Large intestine (tissue), 12 donors: ENCODE measurements around the gene SERINC1. TPM values are rescaled to one million over a fixed set of nuclear protein-coding genes. Genes with fewer than 3 reads are reported as not detected.
A peak's percentile ranks its signal among the peaks of the same experiment; 100 is the strongest.
"Not testable (repeated sequence)": the region's sequence is repeated elsewhere in the genome, so short reads cannot be mapped to it uniquely, and the experiment has no call there.

Experiments
- DNase-seq, 2 donors: peaks; one replicate each; pipeline versions ENCODE4 v3.0.0 to v3.0.0-alpha.2; 2013
- H3K27ac ChIP-seq: one replicate; pipeline ENCODE4 v1.5.1; 2013; ENCODE audit warnings: low read length
- H3K27me3 ChIP-seq: 2 replicates; pipeline ENCODE4 v1.6.1; 2013; ENCODE audit warnings: low read length; ENCODE audit not compliant: control insufficient read depth, insufficient read depth
- H3K36me3 ChIP-seq: 2 replicates; pipeline ENCODE4 v1.6.1; 2013; ENCODE audit warnings: low read length; ENCODE audit not compliant: control insufficient read depth, insufficient read depth
- H3K4me1 ChIP-seq: one replicate; pipeline ENCODE4 v1.6.1; 2013; ENCODE audit warnings: low read length; ENCODE audit not compliant: control insufficient read depth, insufficient read depth
- H3K4me3 ChIP-seq: one replicate; pipeline ENCODE4 v1.5.1; 2013; ENCODE audit warnings: low read length
- H3K9me3 ChIP-seq: one replicate; pipeline ENCODE4 v1.6.1; 2013; ENCODE audit warnings: mild to moderate bottlenecking, low read depth, low read length, moderate library complexity; ENCODE audit not compliant: control insufficient read depth
- WGBS: methylation state at CpG from one replicate; pipeline ENCODE4 v1.1.5; 2013; ENCODE audit warnings: low lambda C conversion rate; ENCODE audit not compliant: insufficient coverage; 5-methylcytosine and 5-hydroxymethylcytosine counted together
- long read RNA-seq, 11 donors: transcript quantifications; one replicate each; lab custom pipeline, GENCODE V29; 2026
- polyA plus RNA-seq: library from polyadenylated mRNA; unstranded; fragments of 120-200 nt; gene quantifications from one replicate; pipeline ENCODE4 v1.2.1, GENCODE V29; 2013

Gene SERINC1
- 170 TPM for polyA plus RNA-seq
- long read RNA-seq, donor 1, transcript SERINC1-201 (10 exons, 3,137 nt): major isoform, 19 of 25 reads
- long read RNA-seq, donor 1, partial matches to known transcripts: 6 of 25 reads
- long read RNA-seq, donor 1, other reads (novel, unspliced or antisense): 0 of 25 reads
- long read RNA-seq, donor 2, transcript SERINC1-201 (10 exons, 3,137 nt): major isoform, 62 of 80 reads
- long read RNA-seq, donor 2, partial matches to known transcripts: 18 of 80 reads
- long read RNA-seq, donor 2, other reads (novel, unspliced or antisense): 0 of 80 reads
- long read RNA-seq, donor 3, transcript SERINC1-201 (10 exons, 3,137 nt): major isoform, 47 of 64 reads
- long read RNA-seq, donor 3, partial matches to known transcripts: 17 of 64 reads
- long read RNA-seq, donor 3, other reads (novel, unspliced or antisense): 0 of 64 reads
- long read RNA-seq, donor 4, partial matches to known transcripts: 0 of 4 reads
- long read RNA-seq, donor 4, other reads (novel, unspliced or antisense): 0 of 4 reads
- long read RNA-seq, donor 5, transcript SERINC1-201 (10 exons, 3,137 nt): major isoform, 33 of 38 reads
- long read RNA-seq, donor 5, partial matches to known transcripts: 5 of 38 reads
- long read RNA-seq, donor 5, other reads (novel, unspliced or antisense): 0 of 38 reads
- long read RNA-seq, donor 6, transcript SERINC1-201 (10 exons, 3,137 nt): major isoform, 40 of 59 reads
- long read RNA-seq, donor 6, partial matches to known transcripts: 19 of 59 reads
- long read RNA-seq, donor 6, other reads (novel, unspliced or antisense): 0 of 59 reads
- long read RNA-seq, donor 7, transcript SERINC1-201 (10 exons, 3,137 nt): major isoform, 12 of 21 reads
- long read RNA-seq, donor 7, partial matches to known transcripts: 9 of 21 reads
- long read RNA-seq, donor 7, other reads (novel, unspliced or antisense): 0 of 21 reads
- long read RNA-seq, donor 8, transcript SERINC1-201 (10 exons, 3,137 nt): major isoform, 43 of 79 reads
- long read RNA-seq, donor 8, partial matches to known transcripts: 36 of 79 reads
- long read RNA-seq, donor 8, other reads (novel, unspliced or antisense): 0 of 79 reads
- long read RNA-seq, donor 9, transcript SERINC1-201 (10 exons, 3,137 nt): major isoform, 50 of 58 reads
- long read RNA-seq, donor 9, partial matches to known transcripts: 8 of 58 reads
- long read RNA-seq, donor 9, other reads (novel, unspliced or antisense): 0 of 58 reads
- long read RNA-seq, donor 10, transcript SERINC1-201 (10 exons, 3,137 nt): major isoform, 37 of 50 reads
- long read RNA-seq, donor 10, partial matches to known transcripts: 13 of 50 reads
- long read RNA-seq, donor 10, other reads (novel, unspliced or antisense): 0 of 50 reads
- long read RNA-seq, donor 11, transcript SERINC1-201 (10 exons, 3,137 nt): major isoform, 22 of 33 reads
- long read RNA-seq, donor 11, partial matches to known transcripts: 11 of 33 reads
- long read RNA-seq, donor 11, other reads (novel, unspliced or antisense): 0 of 33 reads

- no CpG with 5 or more reads among the region's 49 CpGs for WGBS
- H3K9me3 ChIP-seq: no peaks in the 10 kb centered on the region
- peak within 1 kb of the TSS; percentile 97 for H3K27ac ChIP-seq
- H3K36me3 ChIP-seq: peaks cover under 1% of the 10 kb centered on the region
- no peaks in the 10 kb centered on the region for H3K4me1 ChIP-seq
- DNase-seq: peak; percentile 97 to 98
- peak within 1 kb of the TSS; percentile 87 for H3K4me3 ChIP-seq
- no peaks in the 10 kb centered on the region for H3K27me3 ChIP-seq
These were observed at the start of gene SERINC1 for GRCh38 chr6:122471107-122472021. SERINC1 (minus strand) TSS chr6:122471807; CDS start chr6:122471737, 70 bp downstream.

GRCh38 chr6:122511193-122511924, 39.8 kb upstream of the SERINC1 start:
- 92% methylated on average over 5 of the region's 13 CpGs for WGBS
- H3K4me1 ChIP-seq: no peaks in the 10 kb centered on the region
- no peak overlapping the region for H3K27ac ChIP-seq
- H3K36me3 ChIP-seq: no peaks in the 10 kb centered on the region
- peaks cover 2% of the 10 kb centered on the region for H3K9me3 ChIP-seq
- no peak overlapping the region for H3K4me3 ChIP-seq
- DNase-seq: no peak
- no peaks in the 10 kb centered on the region for H3K27me3 ChIP-seq

- not testable (repeated sequence) for H3K27me3 ChIP-seq, H3K4me3 ChIP-seq, H3K27ac ChIP-seq, H3K4me1 ChIP-seq, H3K36me3 ChIP-seq, DNase-seq
- WGBS: 100% methylated on average over 1 of the region's 3 CpGs
- H3K9me3 ChIP-seq: peaks cover 17% of the 10 kb centered on the region
These were observed 33.6 kb upstream of the SERINC1 start for GRCh38 chr6:122505170-122505569.

- H3K27ac ChIP-seq: no peak overlapping the region
- H3K36me3 ChIP-seq: no peaks in the 10 kb centered on the region
- H3K4me1 ChIP-seq: no peaks in the 10 kb centered on the region
- 100% methylated on average over 1 of the region's 4 CpGs for WGBS
- peaks cover 24% of the 10 kb centered on the region for H3K9me3 ChIP-seq
- H3K27me3 ChIP-seq: no peaks in the 10 kb centered on the region
- DNase-seq: no peak
- no peak overlapping the region for H3K4me3 ChIP-seq
These were observed 29.9 kb upstream of the SERINC1 start for GRCh38 chr6:122501475-122501874.

- WGBS: no CpG with 5 or more reads among the region's 3 CpGs
- Histone ChIP-seq H3K27ac (no peak overlapping the region), H3K4me1 (no peaks in the 10 kb centered on the region), H3K27me3 (no peaks in the 10 kb centered on the region), H3K4me3 (no peak overlapping the region), H3K36me3 (no peaks in the 10 kb centered on the region), H3K9me3 (peaks cover 8% of the 10 kb centered on the region)
- DNase-seq: no peak
These were observed 24.0 kb upstream of the SERINC1 start for GRCh38 chr6:122495612-122496011.

- H3K9me3 ChIP-seq: peaks cover 8% of the 10 kb centered on the region
- no peak overlapping the region for H3K27ac ChIP-seq
- H3K36me3 ChIP-seq: no peaks in the 10 kb centered on the region
- DNase-seq: no peak
- H3K4me1 ChIP-seq: no peaks in the 10 kb centered on the region
- 80% methylated on average over 2 of the region's 4 CpGs for WGBS
- no peak overlapping the region for H3K4me3 ChIP-seq
- no peaks in the 10 kb centered on the region for H3K27me3 ChIP-seq
These were observed 23.2 kb upstream of the SERINC1 start for GRCh38 chr6:122494665-122495272.

- Histone ChIP-seq H3K27me3 (no peaks in the 10 kb centered on the region), H3K4me3 (no peak overlapping the region), H3K4me1 (no peaks in the 10 kb centered on the region), H3K27ac (no peak overlapping the region), H3K36me3 (no peaks in the 10 kb centered on the region), H3K9me3 (peaks cover 3% of the 10 kb centered on the region)
- WGBS: 14% methylated on average over 2 of the region's 7 CpGs
- peak; percentile 48 to 73 for DNase-seq
These were observed 20.4 kb upstream of the SERINC1 start for GRCh38 chr6:122491919-122492555.

- H3K27me3 ChIP-seq: no peaks in the 10 kb centered on the region
- no peaks in the 10 kb centered on the region for H3K4me1 ChIP-seq
- H3K36me3 ChIP-seq: no peaks in the 10 kb centered on the region
- no peaks in the 10 kb centered on the region for H3K9me3 ChIP-seq
- DNase-seq: no peak
- no CpG with 5 or more reads among the region's 1 CpG for WGBS
- H3K27ac ChIP-seq: no peak overlapping the region
- no peak overlapping the region for H3K4me3 ChIP-seq
These were observed 19.0 kb upstream of the SERINC1 start for GRCh38 chr6:122490607-122491006.
